PC-3 (cell line): ENCODE data around the gene AGR3.

Experiments used
- EZH2 ChIP-seq: fragments of 300-600 bp; sonication (generic); IDR thresholded peaks from one replicate; pipeline ENCODE4 v1.6.1; 2017; ENCODE audit warnings: antibody characterized with exemption, mild to moderate bottlenecking, low read length; ENCODE audit not compliant: unreplicated experiment
- EZH2phosphoT487 ChIP-seq: fragments of 300-600 bp; sonication (generic); IDR thresholded peaks from 2 replicates; pipeline ENCODE4 v1.6.1; 2018; ENCODE audit warnings: mild to moderate bottlenecking, antibody characterized with exemption, low read length, borderline replicate concordance
- TF ChIP-seq, protein P1 (sequence below): fragments of 300-600 bp; sonication (generic); conservative IDR thresholded peaks from 2 replicates; pipeline ENCODE4 v1.5.1; 2017; ENCODE audit warnings: antibody characterized with exemption, low read depth, mild to moderate bottlenecking, low read length

DNA sequence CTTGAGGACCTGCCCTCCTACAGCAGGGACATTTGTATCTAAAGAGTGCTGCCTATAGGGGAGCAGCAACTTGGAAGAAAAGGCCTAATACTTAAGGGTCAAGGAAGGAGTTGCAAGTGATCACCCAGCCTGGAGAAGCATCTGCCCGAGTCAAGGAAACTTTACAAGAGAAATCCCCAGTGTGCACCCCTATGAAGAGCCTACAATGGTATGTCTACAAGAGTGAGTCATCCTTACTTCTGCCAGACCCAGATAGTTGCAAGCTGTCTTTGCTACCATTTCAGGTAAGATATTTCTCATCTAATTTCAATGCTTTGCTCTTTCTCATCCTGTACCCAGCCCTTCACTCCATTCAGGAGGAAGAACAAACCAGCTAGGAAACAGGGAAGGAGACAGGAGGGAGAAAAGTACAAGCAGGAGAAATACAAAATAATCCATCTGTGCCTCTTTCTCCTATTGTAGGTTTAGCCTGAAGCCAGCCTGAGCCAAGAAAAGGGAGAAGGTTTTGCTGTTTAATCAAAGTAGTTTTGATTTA is 34.4 kb upstream of the AGR3 start:
- TF ChIP-seq, protein P1, sequence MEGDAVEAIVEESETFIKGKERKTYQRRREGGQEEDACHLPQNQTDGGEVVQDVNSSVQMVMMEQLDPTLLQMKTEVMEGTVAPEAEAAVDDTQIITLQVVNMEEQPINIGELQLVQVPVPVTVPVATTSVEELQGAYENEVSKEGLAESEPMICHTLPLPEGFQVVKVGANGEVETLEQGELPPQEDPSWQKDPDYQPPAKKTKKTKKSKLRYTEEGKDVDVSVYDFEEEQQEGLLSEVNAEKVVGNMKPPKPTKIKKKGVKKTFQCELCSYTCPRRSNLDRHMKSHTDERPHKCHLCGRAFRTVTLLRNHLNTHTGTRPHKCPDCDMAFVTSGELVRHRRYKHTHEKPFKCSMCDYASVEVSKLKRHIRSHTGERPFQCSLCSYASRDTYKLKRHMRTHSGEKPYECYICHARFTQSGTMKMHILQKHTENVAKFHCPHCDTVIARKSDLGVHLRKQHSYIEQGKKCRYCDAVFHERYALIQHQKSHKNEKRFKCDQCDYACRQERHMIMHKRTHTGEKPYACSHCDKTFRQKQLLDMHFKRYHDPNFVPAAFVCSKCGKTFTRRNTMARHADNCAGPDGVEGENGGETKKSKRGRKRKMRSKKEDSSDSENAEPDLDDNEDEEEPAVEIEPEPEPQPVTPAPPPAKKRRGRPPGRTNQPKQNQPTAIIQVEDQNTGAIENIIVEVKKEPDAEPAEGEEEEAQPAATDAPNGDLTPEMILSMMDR: no peak
- TF ChIP-seq EZH2 (no peak), EZH2phosphoT487 (no peak)
